ENCODE data around the gene ELL2. TPM values are rescaled to one million over a fixed set of nuclear protein-coding genes. Genes with fewer than 3 reads are reported as not detected.
A peak's percentile ranks its signal among the peaks of the same experiment; 100 is the strongest.
"Not testable (repeated sequence)": the region's sequence is repeated elsewhere in the genome, so short reads cannot be mapped to it uniquely, and the experiment has no call there.

The ELL2 gene
- total RNA-seq, 2 donors from 2014 or later, result 76.3 to 113 TPM

DNA sequence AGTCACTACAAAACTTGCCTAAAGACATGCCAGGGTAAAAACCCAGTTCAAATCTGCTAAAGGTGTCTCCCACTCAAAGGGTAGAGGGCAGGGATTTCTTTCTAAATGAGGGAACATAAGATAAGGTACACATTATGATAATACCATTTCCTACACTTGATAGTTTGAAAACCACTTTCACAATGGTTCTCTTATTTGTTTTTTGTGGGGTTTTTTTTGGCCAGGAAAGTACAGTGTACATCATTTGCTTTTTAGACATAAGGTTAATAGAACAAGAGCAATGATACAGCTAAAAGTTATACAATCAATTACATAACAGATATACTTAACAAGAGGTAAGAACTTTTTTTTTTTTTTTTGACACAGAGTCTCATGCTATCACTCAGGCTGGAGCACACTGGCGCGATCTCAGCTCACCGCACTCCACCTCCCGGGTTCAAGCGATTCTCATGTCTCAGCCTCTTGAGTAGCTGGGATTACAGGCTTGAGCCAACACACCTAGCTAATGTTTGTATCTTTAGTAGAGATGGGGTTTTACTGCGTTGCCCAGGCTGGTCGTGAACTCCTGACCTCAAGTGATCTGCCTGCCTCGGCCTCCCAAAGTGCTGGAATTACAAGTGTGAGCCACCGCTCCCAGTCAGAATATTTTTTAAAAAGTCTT, 90.4 kb downstream of the ELL2 start:
- H3K27ac Mint-ChIP-seq, result peak overlapping the region; percentile 92

GRCh38 chr5:95870105-95870672, 91.5 kb downstream of the ELL2 start:
- Mint-ChIP-seq H3K9me3 (peaks cover 2% of the 10 kb centered on the region in 2 donors), H3K36me3 (ENCODE audit: insufficient read depth in 2 of 2) (peaks cover 1 to 3% of the 10 kb centered on the region in 2 donors), H3K4me1 (ENCODE audit: low read depth) (peaks cover 77% of the 10 kb centered on the region), H3K27ac (peak overlapping the region; percentile 92), H3K4me3 (peak overlapping the region; percentile 62 to 85), H3K27me3 (ENCODE audit: low read depth) (no peaks in the 10 kb centered on the region)
- ATAC-seq (replicated peaks in 1 of 2), result peak; percentile 74 to 81
- DNase-seq, result peak; percentile 43 to 51

More for the DNA sequence above, 90.4 kb downstream of the ELL2 start:
- Mint-ChIP-seq H3K36me3 (ENCODE audit: insufficient read depth in 2 of 2) (peaks cover 1 to 3% of the 10 kb centered on the region in 2 donors), H3K9me3 (peaks cover 2% of the 10 kb centered on the region in 2 donors), H3K4me1 (ENCODE audit: low read depth) (peaks cover 66% of the 10 kb centered on the region), H3K27me3 (ENCODE audit: low read depth) (no peaks in the 10 kb centered on the region), H3K4me3 (peak overlapping the region; percentile 62 to 85)
- no peak for DNase-seq
- no peak for ATAC-seq (replicated peaks in 1 of 2)

DNA sequence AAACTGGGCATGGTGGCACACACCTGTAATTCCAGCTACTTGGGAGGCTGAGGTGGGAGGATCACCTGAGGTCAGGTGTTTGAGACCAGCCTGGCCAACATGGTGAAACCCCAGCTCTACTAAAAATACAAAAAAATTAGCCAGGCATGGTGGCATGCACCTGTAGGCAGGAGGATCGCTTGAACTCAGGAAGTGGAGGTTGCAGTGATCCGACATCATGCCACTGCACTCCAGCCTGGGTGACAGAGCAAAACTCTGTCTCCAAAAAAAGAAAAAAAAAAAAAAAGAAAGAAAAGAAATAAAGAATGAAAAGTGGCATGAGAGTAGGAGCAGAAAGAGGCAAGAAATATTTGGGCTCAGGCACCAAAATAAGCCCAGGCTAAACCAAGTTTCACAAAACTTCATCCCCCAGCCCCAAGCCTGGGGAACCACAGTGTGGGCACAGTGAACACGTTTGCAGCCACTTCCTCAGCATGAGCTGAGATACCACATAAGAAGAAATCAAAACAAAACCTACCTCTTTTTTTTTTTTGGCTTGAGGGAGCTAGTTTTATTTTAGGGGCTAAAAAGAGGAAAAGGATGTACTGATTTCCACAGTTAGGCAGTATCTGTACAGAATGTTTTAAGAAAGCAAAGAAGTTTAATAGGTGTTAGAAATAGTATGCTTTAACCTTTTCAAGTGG, 92.3 kb downstream of the ELL2 start:
- ATAC-seq (replicated peaks in 1 of 2), result peak; percentile 63 to 74
- peak overlapping the region; percentile 96 for H3K27ac Mint-ChIP-seq

DNA sequence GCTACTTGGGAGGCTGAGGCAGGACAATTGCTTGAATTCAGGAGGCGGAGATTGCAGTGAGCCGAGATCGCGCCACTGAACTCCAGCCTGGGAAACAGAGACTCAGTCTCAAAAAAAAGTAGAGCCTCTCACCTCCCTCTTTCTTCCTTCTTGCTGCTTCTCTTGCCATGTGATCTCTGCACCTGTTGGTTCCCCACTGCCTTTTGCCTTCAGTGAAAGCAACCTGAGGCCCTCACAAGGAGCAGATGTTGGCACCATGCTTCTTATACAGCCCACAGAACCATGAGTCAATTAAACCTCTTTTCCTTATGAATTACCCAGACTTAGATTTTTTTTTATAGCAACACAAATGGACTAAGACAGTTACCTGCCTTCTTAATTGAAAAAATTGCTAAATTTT, 93.5 kb downstream of the ELL2 start:
- DNase-seq, result no peak
- H3K36me3 Mint-ChIP-seq (ENCODE audit: insufficient read depth in 2 of 2), result peaks cover 1 to 3% of the 10 kb centered on the region in 2 donors
- ATAC-seq (replicated peaks in 1 of 2), result no peak
- peaks cover 2% of the 10 kb centered on the region in 2 donors for H3K9me3 Mint-ChIP-seq
- no peaks in the 10 kb centered on the region for H3K27me3 Mint-ChIP-seq (ENCODE audit: low read depth)
- H3K27ac Mint-ChIP-seq, result peak overlapping the region; percentile 2
- peak overlapping the region in 1 of 2 donors; percentile 91 for H3K4me3 Mint-ChIP-seq
- H3K4me1 Mint-ChIP-seq (ENCODE audit: low read depth), result peaks cover 95% of the 10 kb centered on the region

More for the DNA sequence above, 92.3 kb downstream of the ELL2 start:
- H3K27me3 Mint-ChIP-seq (ENCODE audit: low read depth); H3K9me3 Mint-ChIP-seq; H3K36me3 Mint-ChIP-seq (ENCODE audit: insufficient read depth in 2 of 2): not testable (repeated sequence)
- Mint-ChIP-seq H3K4me3 (peak overlapping the region; percentile 69 to 91), H3K4me1 (ENCODE audit: low read depth) (peaks cover 84% of the 10 kb centered on the region)
- DNase-seq, result peak; percentile 73 to 84

GRCh38 chr5:95866435-95867040, 95.1 kb downstream of the ELL2 start:
- Mint-ChIP-seq H3K4me1 (ENCODE audit: low read depth) (peaks cover 97% of the 10 kb centered on the region), H3K9me3 (peaks cover 2% of the 10 kb centered on the region in 2 donors), H3K36me3 (ENCODE audit: insufficient read depth in 2 of 2) (peaks cover 1 to 3% of the 10 kb centered on the region in 2 donors), H3K27me3 (ENCODE audit: low read depth) (no peaks in the 10 kb centered on the region), H3K27ac (peak overlapping the region; percentile 86), H3K4me3 (peak overlapping the region in 1 of 2 donors; percentile 28)
- no peak for ATAC-seq (replicated peaks in 1 of 2)
- DNase-seq, result no peak

DNA sequence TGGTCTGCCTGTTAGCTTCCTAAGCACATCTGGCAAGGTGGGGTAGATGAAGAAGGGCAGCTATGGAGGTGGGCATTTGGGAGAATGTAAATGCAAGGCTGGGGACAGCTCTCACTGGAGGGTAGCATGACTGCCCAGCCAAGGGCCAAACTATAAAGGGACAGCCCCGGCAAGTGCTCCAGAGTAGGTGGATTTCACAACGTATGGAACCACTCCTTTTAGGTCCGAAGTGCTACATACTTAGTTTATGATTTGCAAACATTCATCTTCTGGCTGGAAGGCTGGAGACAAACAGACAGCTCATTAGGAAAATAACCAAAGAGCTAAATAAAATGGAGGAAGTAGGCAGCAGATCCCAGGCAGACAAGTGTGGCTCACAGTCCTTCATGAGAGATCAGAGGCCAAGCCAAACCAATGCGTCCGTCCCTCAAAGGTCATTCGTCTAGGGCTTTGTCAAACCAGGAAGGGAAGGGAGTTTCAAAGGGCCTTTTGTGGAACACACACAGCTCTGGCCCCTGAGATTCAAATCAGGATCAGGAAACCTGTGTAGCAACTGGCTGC, 96.6 kb downstream of the ELL2 start:
- peaks cover 98% of the 10 kb centered on the region for H3K4me1 Mint-ChIP-seq (ENCODE audit: low read depth)
- ATAC-seq (replicated peaks in 1 of 2) (no peak), DNase-seq (no peak)
- no peak overlapping the region for H3K4me3 Mint-ChIP-seq
- peaks cover 2% of the 10 kb centered on the region in 2 donors for H3K9me3 Mint-ChIP-seq
- peaks cover 1 to 3% of the 10 kb centered on the region in 2 donors for H3K36me3 Mint-ChIP-seq (ENCODE audit: insufficient read depth in 2 of 2)
- no peaks in the 10 kb centered on the region for H3K27me3 Mint-ChIP-seq (ENCODE audit: low read depth)
- H3K27ac Mint-ChIP-seq, result no peak overlapping the region

DNA sequence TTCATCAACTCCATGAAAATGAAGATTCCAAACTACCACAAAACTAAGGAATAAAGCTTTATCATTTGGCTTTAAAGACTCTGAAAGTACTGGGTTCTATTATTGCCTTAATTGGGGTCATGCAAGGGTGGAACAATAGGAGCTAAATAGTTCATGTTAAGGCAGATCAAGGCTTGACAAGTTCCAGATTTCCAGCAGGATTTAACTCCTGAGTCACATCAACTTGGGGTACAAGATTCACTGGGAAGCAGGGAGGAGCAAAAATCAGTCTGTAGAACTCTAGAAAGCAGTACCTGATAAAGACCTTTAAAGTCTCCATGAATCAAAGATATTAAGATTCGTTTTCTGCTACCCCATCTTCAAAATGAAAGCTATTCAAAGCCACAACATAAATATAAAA, 97.2 kb downstream of the ELL2 start:
- Mint-ChIP-seq H3K36me3 (ENCODE audit: insufficient read depth in 2 of 2) (peaks cover 1 to 3% of the 10 kb centered on the region in 2 donors), H3K27me3 (ENCODE audit: low read depth) (no peaks in the 10 kb centered on the region), H3K4me1 (ENCODE audit: low read depth) (peaks cover 98% of the 10 kb centered on the region), H3K9me3 (peaks cover 2% of the 10 kb centered on the region in 2 donors), H3K4me3 (no peak overlapping the region), H3K27ac (no peak overlapping the region)
- DNase-seq, result no peak
- no peak for ATAC-seq (replicated peaks in 1 of 2)

DNA sequence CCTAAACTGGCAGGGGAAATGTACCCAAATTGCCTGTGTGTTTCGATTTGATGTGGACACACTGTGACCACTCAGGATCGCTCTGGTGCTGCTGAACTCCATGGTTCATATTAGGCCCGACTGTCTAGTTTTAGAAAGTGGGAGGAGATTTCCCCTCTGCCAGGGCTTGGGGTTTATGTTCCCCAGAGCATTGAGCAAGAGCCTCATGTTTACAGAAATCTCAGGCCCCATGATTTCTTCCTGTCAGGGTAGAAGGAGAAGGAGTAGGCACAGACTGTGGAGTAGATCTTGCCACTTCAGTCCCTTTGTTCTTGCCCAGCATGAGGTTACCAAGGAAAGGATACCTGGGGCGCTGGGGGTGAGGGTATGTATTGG, 98.3 kb downstream of the ELL2 start:
- H3K27me3 Mint-ChIP-seq (ENCODE audit: low read depth), result no peaks in the 10 kb centered on the region
- peaks cover 2% of the 10 kb centered on the region in 2 donors for H3K9me3 Mint-ChIP-seq
- no peak for DNase-seq
- no peak overlapping the region for H3K4me3 Mint-ChIP-seq
- no peak for ATAC-seq (replicated peaks in 1 of 2)
- H3K36me3 Mint-ChIP-seq (ENCODE audit: insufficient read depth in 2 of 2), result peaks cover 1 to 3% of the 10 kb centered on the region in 2 donors
- no peak overlapping the region for H3K27ac Mint-ChIP-seq
- peaks cover 98% of the 10 kb centered on the region for H3K4me1 Mint-ChIP-seq (ENCODE audit: low read depth)

DNA sequence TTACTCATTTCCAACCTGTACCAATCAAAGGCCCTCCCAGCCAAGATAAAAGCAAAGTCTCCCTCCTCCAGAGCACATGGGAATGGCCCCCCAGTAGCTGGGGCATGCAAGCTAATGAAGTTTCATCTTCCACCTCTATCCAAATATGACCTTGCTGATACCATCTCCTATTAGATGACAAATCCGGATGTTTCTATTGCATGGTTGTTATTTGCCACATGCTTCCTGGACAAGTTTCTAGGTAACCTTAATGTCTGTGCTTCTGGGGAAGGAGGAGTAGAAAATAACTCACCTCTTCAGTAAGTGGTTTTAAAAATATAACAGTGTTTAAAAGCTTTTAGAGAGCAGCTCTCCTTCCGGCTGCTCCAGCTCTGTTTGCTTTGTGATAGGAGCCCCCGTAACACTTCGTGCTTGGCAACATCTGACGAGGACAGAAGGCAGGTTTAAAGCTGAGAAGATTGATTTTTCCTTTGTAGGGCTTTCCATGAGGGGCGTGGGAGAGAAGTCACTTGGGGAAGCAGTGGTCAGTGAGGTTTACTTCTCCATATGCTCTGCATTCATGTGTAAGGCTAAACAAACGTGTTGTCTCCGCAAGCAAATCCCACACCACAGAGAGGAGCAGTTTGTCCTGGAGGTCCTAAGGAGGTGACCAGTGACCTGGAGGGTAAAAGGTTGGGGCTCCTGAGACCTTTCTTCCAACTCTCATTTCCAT, 98.8 kb downstream of the ELL2 start:
- ATAC-seq (replicated peaks in 1 of 2) (no peak), DNase-seq (no peak)
- Mint-ChIP-seq H3K4me1 (ENCODE audit: low read depth) (peaks cover 98% of the 10 kb centered on the region), H3K36me3 (ENCODE audit: insufficient read depth in 2 of 2) (no peaks in the 10 kb centered on the region), H3K4me3 (peak overlapping the region; percentile 61 to 67), H3K27me3 (ENCODE audit: low read depth) (no peaks in the 10 kb centered on the region), H3K27ac (peak overlapping the region; percentile 79), H3K9me3 (peaks cover 0 to 2% of the 10 kb centered on the region in 2 donors)

- Mint-ChIP-seq H3K27ac (peak overlapping the region; percentile 79), H3K9me3 (peaks cover 0 to 2% of the 10 kb centered on the region in 2 donors), H3K4me3 (peak overlapping the region; percentile 61 to 67)
Measured at GRCh38 chr5:95861864-95862561, 99.6 kb downstream of the ELL2 start.

DNA sequence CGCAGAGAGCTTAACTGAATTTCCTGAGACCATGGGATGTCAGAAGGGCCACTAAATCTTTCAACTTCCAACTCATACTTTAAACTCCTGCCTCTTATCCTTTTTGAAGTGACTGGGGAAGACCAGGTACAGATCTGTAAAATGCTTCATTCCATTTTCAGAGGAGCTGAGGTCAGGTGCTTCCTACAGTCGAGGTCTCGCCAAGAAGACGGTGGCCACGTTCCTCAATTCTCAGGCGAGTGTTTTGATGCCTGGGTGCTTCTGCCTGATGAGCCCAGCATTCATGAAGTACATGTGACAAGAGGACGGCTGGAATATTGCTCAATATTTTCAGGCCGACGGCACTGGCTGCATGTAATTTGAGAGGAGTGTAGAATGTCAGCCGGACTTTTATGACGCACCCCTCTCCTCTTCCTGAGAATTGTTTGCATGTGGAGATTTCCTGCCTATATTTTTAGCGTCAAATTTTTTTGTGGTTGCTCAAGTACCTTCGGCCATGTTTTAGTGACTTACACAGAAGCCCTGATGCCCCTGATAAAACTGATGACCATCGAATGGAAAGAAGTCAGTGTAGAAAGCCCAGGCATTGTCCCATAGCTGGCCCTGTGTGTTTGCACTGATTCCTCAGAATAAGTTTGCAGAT, 100.3 kb downstream of the ELL2 start:
- peaks cover 89% of the 10 kb centered on the region for H3K4me1 Mint-ChIP-seq (ENCODE audit: low read depth)
- no peaks in the 10 kb centered on the region for H3K9me3 Mint-ChIP-seq
- H3K27ac Mint-ChIP-seq, result peak overlapping the region; percentile 79
- ATAC-seq (replicated peaks in 1 of 2) (peak in 1 of 2 donors; percentile 6), DNase-seq (peak in 1 of 2 donors; percentile 19)
- peak overlapping the region; percentile 61 to 67 for H3K4me3 Mint-ChIP-seq
- no peaks in the 10 kb centered on the region for H3K27me3 Mint-ChIP-seq (ENCODE audit: low read depth)
- no peaks in the 10 kb centered on the region for H3K36me3 Mint-ChIP-seq (ENCODE audit: insufficient read depth in 2 of 2)

More at GRCh38 chr5:95861864-95862561, 99.6 kb downstream of the ELL2 start:
- DNase-seq (peak; percentile 43 to 64), ATAC-seq (replicated peaks in 1 of 2) (peak; percentile 42 to 49)
- peaks cover 96% of the 10 kb centered on the region for H3K4me1 Mint-ChIP-seq (ENCODE audit: low read depth)
- no peaks in the 10 kb centered on the region for H3K36me3 Mint-ChIP-seq (ENCODE audit: insufficient read depth in 2 of 2)
- no peaks in the 10 kb centered on the region for H3K27me3 Mint-ChIP-seq (ENCODE audit: low read depth)
